ENCODE data around the gene SYN1.

GRCh38 chrX:47597222-47597621, 22.4 kb downstream of the SYN1 start:
- TF ChIP-seq CTCF (IDR thresholded peaks at IDR 0.05) (no peak), POLR2A (IDR thresholded peaks at IDR 0.05) (no peak)
